Panc1 (cell line): ENCODE results near the gene ADAMTSL3. TPM values are rescaled to one million over a fixed set of nuclear protein-coding genes. Genes with fewer than 3 reads are reported as not detected.

ENCODE experiments used
- ATAC-seq: fragments of 200-7000 bp; cut with Tn5 transposase; 2 replicates; pipeline ENCODE4 v1.9.1; 2020; ENCODE audit warnings: mild to moderate bottlenecking, moderate library complexity
- BruUV-seq: library from RNA; stranded (reverse); fragments of 400-500 nt; replicated peaks from 2 replicates; lab custom pipeline; 2021; lab: Mats Ljungman, UMichigan
- CTCF ChIA-PET: fragments of 300-600 bp; sonication (Branson Sonifier 250); formaldehyde crosslinking; loops from one replicate; lab custom pipeline; 2022; ENCODE audit warnings: antibody characterized with exemption; lab: Charles Lee
- POLR2A ChIA-PET: fragments of 300-600 bp; sonication (Branson Sonifier 250); formaldehyde crosslinking; loops from one replicate; lab custom pipeline; 2022; ENCODE audit warnings: antibody characterized with exemption; lab: Charles Lee
- DNase-seq: peaks from one replicate; pipeline ENCODE4 v3.0.0-alpha.2; 2010; ENCODE audit warnings: low read depth, low spot score
- H3K27ac ChIP-seq: 2 replicates; pipeline ENCODE4 v1.5.1; 2011; ENCODE audit warnings: mild to moderate bottlenecking, low read length, inconsistent platforms
- H3K27me3 ChIP-seq: fragments of 200-500 bp; sonication (Bioruptor generic); 2 replicates; pipeline ENCODE4 v1.6.0; 2014; ENCODE audit warnings: low read length, inconsistent platforms; ENCODE audit not compliant: control insufficient read depth, insufficient read depth
- H3K36me3 ChIP-seq: fragments of 200-500 bp; sonication (Bioruptor generic); 2 replicates; pipeline ENCODE4 v1.5.1; 2014; ENCODE audit warnings: inconsistent platforms, mild to moderate bottlenecking, low read length, moderate library complexity; ENCODE audit not compliant: control insufficient read depth, insufficient read depth
- H3K4me1 ChIP-seq: 2 replicates; pipeline ENCODE4 v1.5.1; 2011; ENCODE audit warnings: inconsistent platforms, mild to moderate bottlenecking, low read length, moderate library complexity; ENCODE audit not compliant: control insufficient read depth, insufficient read depth
- H3K4me3 ChIP-seq, 2 experiments: 2 replicates each; pipeline ENCODE4 v1.5.1; 2011 to 2012; ENCODE audit warnings: low read depth in 2 of 2, low read length in 2 of 2, mild to moderate bottlenecking in 2 of 2, inconsistent platforms in 1 of 2, moderate library complexity in 1 of 2
- H3K9me3 ChIP-seq: fragments of 200-500 bp; sonication (Bioruptor generic); 2 replicates; pipeline ENCODE4 v1.5.1; 2014; ENCODE audit warnings: low read depth, mild to moderate bottlenecking, inconsistent platforms, low read length, moderate library complexity; ENCODE audit not compliant: control insufficient read depth, insufficient read depth
- POLR2AphosphoS5 ChIP-seq: IDR thresholded peaks from 2 replicates; pipeline ENCODE4 v1.6.1; 2012; ENCODE audit warnings: mild to moderate bottlenecking, low read depth, low read length, moderate library complexity
- SIN3A ChIP-seq: IDR thresholded peaks from 2 replicates; pipeline ENCODE4 v1.6.1; 2012; ENCODE audit warnings: low read depth, mild to moderate bottlenecking, low read length, moderate library complexity, borderline replicate concordance; ENCODE audit not compliant: insufficient read depth
- TCF7L2 ChIP-seq: IDR thresholded peaks from 2 replicates; pipeline ENCODE4 v1.6.1; 2011; ENCODE audit warnings: mild to moderate bottlenecking, low read depth, low read length, inconsistent platforms
- in situ Hi-C: cut with HindIII; loops from 2 replicates; pipeline ENCODE4 v1.10.0; 2016; ENCODE audit warnings: low sequenced_read_pairs, low pct_unique_long_range_greater_than_20kb
- intact Hi-C: fragments of 100-400 bp; cut with micrococcal nuclease; formaldehyde crosslinking; loops from one replicate; pipeline ENCODE4 v1.10.0; 2022; ENCODE audit not compliant: unreplicated experiment
- total RNA-seq: library from RNA; stranded (reverse); gene quantifications from one replicate; pipeline ENCODE4 v1.2.1, GENCODE V29; 2021; ENCODE audit not compliant: unreplicated experiment
- TF ChIP-seq, protein P1 (sequence below): fragments of 450-650 bp; IDR thresholded peaks from 2 replicates; pipeline ENCODE4 v1.5.1; 2017; ENCODE audit warnings: mild to moderate bottlenecking
- TF ChIP-seq, protein P2 (sequence below), 2 experiments: IDR thresholded peaks; 2 replicates each; pipeline ENCODE4 v1.6.1; 2011 to 2012; ENCODE audit warnings: low read depth in 2 of 2, control low read depth in 1 of 2, low read length in 1 of 2, mild to moderate bottlenecking in 1 of 2, moderate library complexity in 1 of 2; ENCODE audit not compliant: insufficient read depth in 1 of 2

ADAMTSL3 gene
- total RNA-seq, 1 experiment from 2014 or later = not detected

DNA sequence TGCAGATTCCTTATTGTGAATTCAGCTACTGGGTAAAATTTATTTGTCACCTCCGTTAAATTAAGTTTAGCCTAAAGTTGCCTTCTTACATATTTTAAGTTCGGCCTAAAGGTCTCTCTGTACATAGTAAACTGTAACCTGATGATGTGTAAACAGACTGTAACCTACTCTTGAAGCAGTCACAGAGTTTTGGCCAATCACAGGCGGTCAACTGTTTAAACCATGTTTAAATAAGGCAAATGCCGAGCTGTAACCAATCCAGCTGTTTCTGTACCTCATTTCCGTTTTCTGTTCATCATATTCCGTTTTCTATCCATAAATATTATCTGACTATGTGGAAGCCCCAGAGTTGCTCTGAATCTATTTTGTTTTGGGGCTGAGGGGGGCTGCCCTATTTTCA lies 2.4 kb upstream of the ADAMTSL3 start:
- intact Hi-C loops = no loop called here

DNA sequence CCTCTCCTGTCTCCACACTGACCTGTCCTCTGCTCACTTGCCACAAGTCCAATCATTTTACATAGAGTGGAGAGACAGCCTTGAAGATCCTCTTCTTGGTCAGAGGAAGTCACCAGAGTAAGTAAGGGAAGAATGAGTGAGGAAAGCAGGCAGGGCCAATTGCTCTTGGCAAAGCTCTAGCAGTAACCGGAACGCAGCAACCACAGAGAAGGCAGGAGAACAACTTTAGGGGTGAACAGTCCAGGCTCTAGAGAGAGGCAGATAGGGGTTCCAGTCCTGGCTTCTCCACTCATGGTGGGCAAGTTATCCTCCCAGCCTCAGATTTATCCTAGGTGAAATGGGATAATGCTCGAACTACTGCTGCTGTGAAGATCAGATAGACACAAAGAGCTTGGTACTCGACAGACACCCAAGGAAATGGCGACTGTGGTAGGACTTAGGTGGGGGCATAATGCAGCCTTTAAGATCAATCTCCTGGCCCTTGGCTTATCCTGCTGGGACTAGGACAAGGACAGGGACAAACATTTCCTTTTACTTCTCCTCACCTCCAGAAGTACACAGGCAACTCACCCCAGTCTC lies 1.2 kb upstream of the ADAMTSL3 start:
- H3K36me3 ChIP-seq = no peaks in the 10 kb centered on the region
- no TSS peak for BruUV-seq
- in situ Hi-C loops (no loop called here), intact Hi-C loops (no loop called here)
- H3K4me1 ChIP-seq = no peaks in the 10 kb centered on the region
- ChIA-PET POLR2A (no interaction called here), CTCF (no interaction called here)
- H3K9me3 ChIP-seq = no peaks in the 10 kb centered on the region
- ATAC-seq (no peak), DNase-seq (no peak)
- no peak overlapping the region for H3K27ac ChIP-seq
- no peak overlapping the region for H3K4me3 ChIP-seq
- TF ChIP-seq POLR2AphosphoS5 (no peak), TCF7L2 (no peak), SIN3A (no peak)
- TF ChIP-seq, protein P1, sequence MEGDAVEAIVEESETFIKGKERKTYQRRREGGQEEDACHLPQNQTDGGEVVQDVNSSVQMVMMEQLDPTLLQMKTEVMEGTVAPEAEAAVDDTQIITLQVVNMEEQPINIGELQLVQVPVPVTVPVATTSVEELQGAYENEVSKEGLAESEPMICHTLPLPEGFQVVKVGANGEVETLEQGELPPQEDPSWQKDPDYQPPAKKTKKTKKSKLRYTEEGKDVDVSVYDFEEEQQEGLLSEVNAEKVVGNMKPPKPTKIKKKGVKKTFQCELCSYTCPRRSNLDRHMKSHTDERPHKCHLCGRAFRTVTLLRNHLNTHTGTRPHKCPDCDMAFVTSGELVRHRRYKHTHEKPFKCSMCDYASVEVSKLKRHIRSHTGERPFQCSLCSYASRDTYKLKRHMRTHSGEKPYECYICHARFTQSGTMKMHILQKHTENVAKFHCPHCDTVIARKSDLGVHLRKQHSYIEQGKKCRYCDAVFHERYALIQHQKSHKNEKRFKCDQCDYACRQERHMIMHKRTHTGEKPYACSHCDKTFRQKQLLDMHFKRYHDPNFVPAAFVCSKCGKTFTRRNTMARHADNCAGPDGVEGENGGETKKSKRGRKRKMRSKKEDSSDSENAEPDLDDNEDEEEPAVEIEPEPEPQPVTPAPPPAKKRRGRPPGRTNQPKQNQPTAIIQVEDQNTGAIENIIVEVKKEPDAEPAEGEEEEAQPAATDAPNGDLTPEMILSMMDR = no peak
- TF ChIP-seq, protein P2, sequence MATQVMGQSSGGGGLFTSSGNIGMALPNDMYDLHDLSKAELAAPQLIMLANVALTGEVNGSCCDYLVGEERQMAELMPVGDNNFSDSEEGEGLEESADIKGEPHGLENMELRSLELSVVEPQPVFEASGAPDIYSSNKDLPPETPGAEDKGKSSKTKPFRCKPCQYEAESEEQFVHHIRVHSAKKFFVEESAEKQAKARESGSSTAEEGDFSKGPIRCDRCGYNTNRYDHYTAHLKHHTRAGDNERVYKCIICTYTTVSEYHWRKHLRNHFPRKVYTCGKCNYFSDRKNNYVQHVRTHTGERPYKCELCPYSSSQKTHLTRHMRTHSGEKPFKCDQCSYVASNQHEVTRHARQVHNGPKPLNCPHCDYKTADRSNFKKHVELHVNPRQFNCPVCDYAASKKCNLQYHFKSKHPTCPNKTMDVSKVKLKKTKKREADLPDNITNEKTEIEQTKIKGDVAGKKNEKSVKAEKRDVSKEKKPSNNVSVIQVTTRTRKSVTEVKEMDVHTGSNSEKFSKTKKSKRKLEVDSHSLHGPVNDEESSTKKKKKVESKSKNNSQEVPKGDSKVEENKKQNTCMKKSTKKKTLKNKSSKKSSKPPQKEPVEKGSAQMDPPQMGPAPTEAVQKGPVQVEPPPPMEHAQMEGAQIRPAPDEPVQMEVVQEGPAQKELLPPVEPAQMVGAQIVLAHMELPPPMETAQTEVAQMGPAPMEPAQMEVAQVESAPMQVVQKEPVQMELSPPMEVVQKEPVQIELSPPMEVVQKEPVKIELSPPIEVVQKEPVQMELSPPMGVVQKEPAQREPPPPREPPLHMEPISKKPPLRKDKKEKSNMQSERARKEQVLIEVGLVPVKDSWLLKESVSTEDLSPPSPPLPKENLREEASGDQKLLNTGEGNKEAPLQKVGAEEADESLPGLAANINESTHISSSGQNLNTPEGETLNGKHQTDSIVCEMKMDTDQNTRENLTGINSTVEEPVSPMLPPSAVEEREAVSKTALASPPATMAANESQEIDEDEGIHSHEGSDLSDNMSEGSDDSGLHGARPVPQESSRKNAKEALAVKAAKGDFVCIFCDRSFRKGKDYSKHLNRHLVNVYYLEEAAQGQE (IDR thresholded peaks at IDR 0.05; ENCODE audit: insufficient read depth in 1 of 2, low read depth in 2 of 2, low read length in 1 of 2) = no peak
- H3K27me3 ChIP-seq = no peaks in the 10 kb centered on the region

More for the DNA sequence above, 2.4 kb upstream of the ADAMTSL3 start:
- BruUV-seq = no TSS peak
- Histone ChIP-seq H3K9me3 (no peaks in the 10 kb centered on the region), H3K27ac (no peak overlapping the region), H3K4me3 (no peak overlapping the region), H3K4me1 (no peaks in the 10 kb centered on the region), H3K27me3 (no peaks in the 10 kb centered on the region), H3K36me3 (no peaks in the 10 kb centered on the region)
- ATAC-seq = no peak
- TF ChIP-seq TCF7L2 = no peak
- no peak for TF ChIP-seq SIN3A
- TF ChIP-seq, protein P2 (IDR thresholded peaks at IDR 0.05; ENCODE audit: insufficient read depth in 1 of 2, low read depth in 2 of 2, low read length in 1 of 2) = no peak
- TF ChIP-seq, protein P1 = no peak
- no peak for TF ChIP-seq POLR2AphosphoS5
- POLR2A ChIA-PET = no interaction called here
- in situ Hi-C loops = no loop called here
- CTCF ChIA-PET = no interaction called here
- no peak for DNase-seq
